Neural progenitor cell (in vitro differentiated cells): ENCODE data around the gene STK11IP. TPM values are rescaled to one million over a fixed set of nuclear protein-coding genes. Genes with fewer than 3 reads are reported as not detected.

Source experiments
- DNase-seq: peaks from one replicate; pipeline ENCODE4 v3.0.0-alpha.2; 2016; ENCODE audit warnings: low spot score
- H2AFZ ChIP-seq: fragments of 200-600 bp; sonication (generic); replicated peaks from 2 replicates; pipeline ENCODE4 v1.6.1; 2016; ENCODE audit warnings: antibody characterized with exemption
- H3F3A ChIP-seq: fragments of 200-600 bp; sonication (generic); 2 replicates; pipeline ENCODE4 v1.6.1; 2016; ENCODE audit warnings: antibody characterized with exemption, low read depth
- H3K27ac ChIP-seq: fragments of 200-600 bp; sonication (generic); 2 replicates; pipeline ENCODE4 v1.5.1; 2016; ENCODE audit warnings: mild to moderate bottlenecking
- H3K27me3 ChIP-seq: fragments of 200-600 bp; sonication (generic); 2 replicates; pipeline ENCODE4 v1.6.1; 2016; ENCODE audit warnings: mild to moderate bottlenecking, moderate library complexity
- H3K36me3 ChIP-seq: fragments of 200-600 bp; sonication (generic); 2 replicates; pipeline ENCODE4 v1.5.1; 2016
- H3K4me1 ChIP-seq: fragments of 200-600 bp; sonication (generic); 2 replicates; pipeline ENCODE4 v1.6.1; 2016; ENCODE audit warnings: mixed run types
- H3K4me2 ChIP-seq: fragments of 200-600 bp; sonication (generic); 2 replicates; pipeline ENCODE4 v1.6.1; 2016
- H3K4me3 ChIP-seq: fragments of 200-600 bp; sonication (generic); 2 replicates; pipeline ENCODE4 v1.5.1; 2016
- H3K79me2 ChIP-seq: fragments of 200-600 bp; sonication (generic); 2 replicates; pipeline ENCODE4 v1.6.1; 2016; ENCODE audit warnings: low read depth
- H3K9ac ChIP-seq: fragments of 200-600 bp; sonication (generic); 2 replicates; pipeline ENCODE4 v1.6.1; 2016
- H3K9me3 ChIP-seq: fragments of 200-600 bp; sonication (generic); 2 replicates; pipeline ENCODE4 v1.5.1; 2016; ENCODE audit warnings: low read depth
- H4K20me1 ChIP-seq: fragments of 200-600 bp; sonication (generic); 2 replicates; pipeline ENCODE4 v1.6.1; 2016; ENCODE audit warnings: low read depth
- H3K27ac Mint-ChIP-seq: 3 replicates; pipeline ENCODE4 v1.8.0; 2021; ENCODE audit warnings: mixed read lengths
- H3K27me3 Mint-ChIP-seq: 2 replicates; pipeline ENCODE4 v1.8.0; 2022; ENCODE audit warnings: low read depth, mild to moderate bottlenecking, inconsistent platforms, moderate library complexity, mixed read lengths; ENCODE audit not compliant: insufficient read depth
- H3K36me3 Mint-ChIP-seq: 3 replicates; pipeline ENCODE4 v1.8.0; 2021; ENCODE audit warnings: mixed read lengths
- H3K4me1 Mint-ChIP-seq: 3 replicates; pipeline ENCODE4 v1.8.0; 2021; ENCODE audit warnings: mixed read lengths
- H3K4me3 Mint-ChIP-seq: 3 replicates; pipeline ENCODE4 v1.8.0; 2021; ENCODE audit warnings: mild to moderate bottlenecking, moderate library complexity, mixed read lengths
- H3K9me3 Mint-ChIP-seq: 3 replicates; pipeline ENCODE4 v1.8.0; 2020; ENCODE audit warnings: mixed read lengths
- EZH2 ChIP-seq: fragments of 200-600 bp; sonication (generic); IDR thresholded peaks from 2 replicates; pipeline ENCODE4 v1.6.1; 2017; ENCODE audit warnings: antibody characterized with exemption, mild to moderate bottlenecking, moderate library complexity
- EZH2phosphoT487 ChIP-seq: fragments of 200-600 bp; sonication (generic); IDR thresholded peaks from 2 replicates; pipeline ENCODE4 v1.6.1; 2017; ENCODE audit warnings: antibody characterized with exemption
- total RNA-seq: library from RNA; depleted of rRNA; stranded (reverse); fragments of >200 nt; gene quantifications from 2 replicates; pipeline ENCODE4 v1.2.3, GENCODE V29; 2015; ENCODE audit warnings: low replicate concordance
- TF ChIP-seq, protein P1 (sequence below): fragments of 200-600 bp; sonication (generic); IDR thresholded peaks from 2 replicates; pipeline ENCODE4 v1.5.1; 2017; ENCODE audit warnings: antibody characterized with exemption, mild to moderate bottlenecking

STK11IP gene
- total RNA-seq, 1 donor from 2014 or later: 16.8 TPM

DNA sequence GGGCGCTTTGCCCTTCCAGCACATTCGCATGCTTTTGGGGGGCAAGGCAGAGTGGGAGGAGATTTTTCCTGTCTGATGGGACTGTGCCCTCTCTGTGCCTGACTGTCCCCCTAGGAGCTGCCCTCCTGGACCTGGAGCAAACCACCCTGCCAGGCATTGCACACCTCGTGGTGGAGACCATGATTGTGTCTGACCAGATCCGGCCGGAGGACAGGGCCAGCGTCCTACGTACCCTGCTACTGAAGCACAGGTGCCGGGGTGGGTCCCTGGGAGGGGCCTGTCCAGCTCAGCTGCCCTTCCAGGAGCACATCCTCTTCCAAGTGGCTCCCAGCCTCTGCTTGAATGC lies 35.1 kb downstream of the STK11IP start:
- Mint-ChIP-seq H3K4me3 (no peak overlapping the region), H3K27me3 (peaks cover 3% of the 10 kb centered on the region), H3K36me3 (peaks cover 5% of the 10 kb centered on the region), H3K4me1 (peaks cover 2% of the 10 kb centered on the region), H3K9me3 (no peaks in the 10 kb centered on the region), H3K27ac (no peak overlapping the region)
- H3K9ac ChIP-seq: no peak overlapping the region
- no peak for DNase-seq
- H3F3A ChIP-seq: no peaks in the 10 kb centered on the region
- no peaks in the 10 kb centered on the region for H3K9me3 ChIP-seq
- no peaks in the 10 kb centered on the region for H3K36me3 ChIP-seq
- TF ChIP-seq, protein P1, sequence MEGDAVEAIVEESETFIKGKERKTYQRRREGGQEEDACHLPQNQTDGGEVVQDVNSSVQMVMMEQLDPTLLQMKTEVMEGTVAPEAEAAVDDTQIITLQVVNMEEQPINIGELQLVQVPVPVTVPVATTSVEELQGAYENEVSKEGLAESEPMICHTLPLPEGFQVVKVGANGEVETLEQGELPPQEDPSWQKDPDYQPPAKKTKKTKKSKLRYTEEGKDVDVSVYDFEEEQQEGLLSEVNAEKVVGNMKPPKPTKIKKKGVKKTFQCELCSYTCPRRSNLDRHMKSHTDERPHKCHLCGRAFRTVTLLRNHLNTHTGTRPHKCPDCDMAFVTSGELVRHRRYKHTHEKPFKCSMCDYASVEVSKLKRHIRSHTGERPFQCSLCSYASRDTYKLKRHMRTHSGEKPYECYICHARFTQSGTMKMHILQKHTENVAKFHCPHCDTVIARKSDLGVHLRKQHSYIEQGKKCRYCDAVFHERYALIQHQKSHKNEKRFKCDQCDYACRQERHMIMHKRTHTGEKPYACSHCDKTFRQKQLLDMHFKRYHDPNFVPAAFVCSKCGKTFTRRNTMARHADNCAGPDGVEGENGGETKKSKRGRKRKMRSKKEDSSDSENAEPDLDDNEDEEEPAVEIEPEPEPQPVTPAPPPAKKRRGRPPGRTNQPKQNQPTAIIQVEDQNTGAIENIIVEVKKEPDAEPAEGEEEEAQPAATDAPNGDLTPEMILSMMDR: no peak
- TF ChIP-seq EZH2 (no peak), EZH2phosphoT487 (no peak)
- H4K20me1 ChIP-seq: no peaks in the 10 kb centered on the region
- no peak overlapping the region for H3K4me3 ChIP-seq
- no peak overlapping the region for H3K4me2 ChIP-seq
- H2AFZ ChIP-seq: no peak overlapping the region
- H3K4me1 ChIP-seq: peaks cover 6% of the 10 kb centered on the region
- peaks cover 11% of the 10 kb centered on the region for H3K27me3 ChIP-seq
- no peaks in the 10 kb centered on the region for H3K79me2 ChIP-seq
- no peak overlapping the region for H3K27ac ChIP-seq

DNA sequence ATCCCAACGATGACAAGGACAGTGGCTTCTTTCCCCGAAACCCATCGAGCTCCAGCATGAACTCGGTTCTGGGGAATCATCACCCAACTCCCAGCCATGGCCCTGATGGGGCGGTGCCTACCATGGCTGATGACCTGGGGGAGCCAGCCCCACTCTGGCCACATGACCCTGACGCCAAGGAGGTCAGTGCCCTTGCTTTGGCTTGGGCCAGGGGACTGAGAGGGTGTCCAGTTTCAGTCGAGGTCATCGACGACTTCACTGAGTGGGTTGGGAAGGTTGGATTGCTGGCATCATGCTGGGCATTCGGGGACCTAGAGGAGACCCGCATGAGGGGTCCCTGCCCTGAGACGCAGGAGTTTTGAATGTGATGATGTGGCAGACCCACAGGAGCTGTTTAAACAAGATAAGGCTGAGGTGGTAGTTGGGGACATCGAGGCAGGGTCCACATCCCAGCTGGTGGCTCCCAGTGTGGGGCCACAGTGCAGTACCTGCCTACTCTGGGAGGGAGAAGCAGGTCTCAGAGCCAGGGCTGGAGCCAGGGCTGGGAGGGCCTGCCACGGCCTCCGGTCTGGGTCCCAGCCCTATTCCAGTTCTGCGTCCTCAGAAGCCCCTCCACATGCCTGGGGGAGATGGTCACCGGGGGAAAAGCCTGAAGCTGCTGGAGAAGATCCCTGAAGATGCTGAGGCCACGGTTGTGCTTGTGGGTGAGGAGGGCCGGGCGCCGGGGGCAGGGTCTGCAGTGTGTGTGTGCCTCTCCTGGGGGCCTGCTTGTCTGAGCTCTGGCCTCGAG lies 35.8 kb downstream of the STK11IP start:
- H4K20me1 ChIP-seq: no peaks in the 10 kb centered on the region
- Mint-ChIP-seq H3K9me3 (no peaks in the 10 kb centered on the region), H3K27me3 (peaks cover 3% of the 10 kb centered on the region), H3K4me3 (no peak overlapping the region), H3K4me1 (peaks cover 2% of the 10 kb centered on the region), H3K27ac (peak overlapping the region; percentile 81), H3K36me3 (peaks cover 5% of the 10 kb centered on the region)
- no peaks in the 10 kb centered on the region for H3F3A ChIP-seq
- no peak overlapping the region for H3K27ac ChIP-seq
- no peak overlapping the region for H3K4me3 ChIP-seq
- no peaks in the 10 kb centered on the region for H3K79me2 ChIP-seq
- H3K4me1 ChIP-seq: no peaks in the 10 kb centered on the region
- peaks cover 4% of the 10 kb centered on the region for H3K27me3 ChIP-seq
- H3K9ac ChIP-seq: no peak overlapping the region
- H3K36me3 ChIP-seq: no peaks in the 10 kb centered on the region
- no peaks in the 10 kb centered on the region for H3K9me3 ChIP-seq
- H3K4me2 ChIP-seq: no peak overlapping the region
- H2AFZ ChIP-seq: no peak overlapping the region
- no peak for DNase-seq
- TF ChIP-seq EZH2 (no peak), EZH2phosphoT487 (no peak)
- TF ChIP-seq, protein P1: no peak

DNA sequence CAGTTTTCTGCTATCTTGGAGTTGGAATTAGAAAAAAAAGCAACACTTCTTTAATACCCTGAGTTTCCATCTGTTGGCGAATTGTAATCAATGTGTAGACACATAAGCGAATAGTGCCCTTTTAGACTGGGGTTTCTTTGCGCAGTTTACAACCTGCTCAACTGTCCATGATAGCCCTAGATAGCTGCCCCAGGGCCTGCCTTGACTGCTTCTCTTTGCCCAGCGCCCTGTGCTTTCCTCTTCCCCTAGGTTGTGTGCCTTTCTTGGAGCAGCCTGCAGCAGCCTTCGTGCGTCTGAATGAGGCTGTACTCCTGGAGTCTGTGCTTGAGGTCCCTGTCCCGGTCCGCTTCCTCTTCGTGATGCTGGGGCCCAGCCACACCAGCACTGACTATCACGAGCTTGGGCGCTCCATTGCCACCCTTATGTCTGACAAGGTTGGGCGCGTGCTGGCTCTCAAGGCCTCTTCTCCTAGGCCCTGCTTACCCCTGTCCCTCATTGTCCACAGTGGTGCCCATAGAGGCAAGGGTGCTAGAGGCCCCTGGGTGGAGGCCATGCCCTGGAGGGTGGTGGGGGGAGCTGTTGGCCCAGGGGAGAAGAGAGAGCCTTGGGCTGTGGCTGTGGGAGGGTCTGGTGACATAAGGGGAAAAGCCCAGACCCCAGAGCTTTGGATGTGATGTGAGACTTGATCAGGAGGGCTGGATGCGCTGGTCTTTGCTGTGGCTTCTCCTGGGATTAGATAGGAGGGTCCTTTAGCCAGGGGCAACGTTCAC lies 36.7 kb downstream of the STK11IP start:
- Mint-ChIP-seq H3K4me3 (peak overlapping the region; percentile 19), H3K9me3 (no peaks in the 10 kb centered on the region), H3K4me1 (peaks cover 2% of the 10 kb centered on the region), H3K36me3 (peaks cover 5% of the 10 kb centered on the region), H3K27me3 (peaks cover 3% of the 10 kb centered on the region), H3K27ac (peak overlapping the region; percentile 34)
- no peak overlapping the region for H3K4me2 ChIP-seq
- no peaks in the 10 kb centered on the region for H3K79me2 ChIP-seq
- H2AFZ ChIP-seq: no peak overlapping the region
- no peak for DNase-seq
- H3K4me3 ChIP-seq: no peak overlapping the region
- no peak overlapping the region for H3K9ac ChIP-seq
- no peaks in the 10 kb centered on the region for H4K20me1 ChIP-seq
- TF ChIP-seq EZH2: no peak
- TF ChIP-seq EZH2phosphoT487: no peak
- TF ChIP-seq, protein P1: no peak
- no peaks in the 10 kb centered on the region for H3F3A ChIP-seq
- no peaks in the 10 kb centered on the region for H3K9me3 ChIP-seq
- no peaks in the 10 kb centered on the region for H3K36me3 ChIP-seq
- no peaks in the 10 kb centered on the region for H3K4me1 ChIP-seq
- H3K27me3 ChIP-seq: no peaks in the 10 kb centered on the region
- no peak overlapping the region for H3K27ac ChIP-seq
